Body of pancreas (tissue), 4 donors: ENCODE measurements around the gene POLR3E. TPM values are rescaled to one million over a fixed set of nuclear protein-coding genes. Genes with fewer than 3 reads are reported as not detected.

ENCODE experiments used
- ATAC-seq: fragments of 150-250 bp; one replicate; pipeline ENCODE4 v1.9.1; 2016
- DNase-seq, 4 donors: peaks; one replicate each; pipeline ENCODE4 v3.0.0-alpha.2; 2019
- H3K27ac ChIP-seq, 4 donors: fragments of 200-600 bp; sonication (generic); 1 replicate in 3 of 4; 2 replicates in 1 of 4; pipeline versions ENCODE4 v1.5.1 to v1.6.1; 2016 to 2019; ENCODE audit warnings: mild to moderate bottlenecking in 1 of 4, mixed read lengths in 1 of 4, moderate library complexity in 1 of 4
- H3K27me3 ChIP-seq, 2 donors: fragments of 200-600 bp; sonication (generic); one replicate each; pipeline ENCODE4 v1.6.0; 2016; ENCODE audit warnings: mild to moderate bottlenecking in 1 of 2
- H3K36me3 ChIP-seq, 2 donors: fragments of 200-600 bp; sonication (generic); replicated peaks in 1 of 2; 2 replicates each; pipeline ENCODE4 v1.5.1; 2016; ENCODE audit warnings: low read depth in 2 of 2; ENCODE audit not compliant: insufficient read depth in 1 of 2
- H3K4me1 ChIP-seq: fragments of 200-600 bp; sonication (generic); one replicate; pipeline ENCODE4 v1.6.0; 2016
- H3K4me3 ChIP-seq, 2 donors: fragments of 200-600 bp; sonication (generic); 1 replicate in 1 of 2; 2 replicates in 1 of 2; pipeline ENCODE4 v1.5.1; 2016 to 2019
- H3K9me3 ChIP-seq, 3 donors: fragments of 200-600 bp; sonication (generic); 1 replicate in 2 of 3; 2 replicates in 1 of 3; pipeline ENCODE4 v1.5.1; 2016
- POLR2A ChIP-seq, 3 donors: fragments of 450-650 bp; IDR thresholded peaks; one replicate each; pipeline ENCODE4 v1.6.1; 2016; ENCODE audit warnings: antibody characterized with exemption in 3 of 3, mild to moderate bottlenecking in 2 of 3
- WGBS, 2 donors: methylation state at CpG; one replicate each; pipeline ENCODE4 v1.1.5; 2017; 5-methylcytosine and 5-hydroxymethylcytosine counted together
- intact Hi-C: fragments of 100-400 bp; cut with DNase I; formaldehyde crosslinking; loops from one replicate; pipeline ENCODE4 v1.15.1; 2023
- total RNA-seq, 2 donors: library from RNA; depleted of rRNA; stranded (reverse); fragments of >200 nt; gene quantifications; one replicate each; pipeline ENCODE4 v1.1.0, GENCODE V29; 2016
- TF ChIP-seq, protein P1 (sequence below), 7 experiments: fragments of 450-650 bp in 4 of 7; fragments of 200-600 bp in 3 of 7; sonication (generic) in 3 of 7; IDR thresholded peaks; one replicate each; pipeline ENCODE4 v1.5.1; 2016 to 2019; ENCODE audit warnings: antibody characterized with exemption in 7 of 7

POLR3E gene
- total RNA-seq, 2 donors from 2014 or later, result 52.1 to 94.9 TPM

DNA sequence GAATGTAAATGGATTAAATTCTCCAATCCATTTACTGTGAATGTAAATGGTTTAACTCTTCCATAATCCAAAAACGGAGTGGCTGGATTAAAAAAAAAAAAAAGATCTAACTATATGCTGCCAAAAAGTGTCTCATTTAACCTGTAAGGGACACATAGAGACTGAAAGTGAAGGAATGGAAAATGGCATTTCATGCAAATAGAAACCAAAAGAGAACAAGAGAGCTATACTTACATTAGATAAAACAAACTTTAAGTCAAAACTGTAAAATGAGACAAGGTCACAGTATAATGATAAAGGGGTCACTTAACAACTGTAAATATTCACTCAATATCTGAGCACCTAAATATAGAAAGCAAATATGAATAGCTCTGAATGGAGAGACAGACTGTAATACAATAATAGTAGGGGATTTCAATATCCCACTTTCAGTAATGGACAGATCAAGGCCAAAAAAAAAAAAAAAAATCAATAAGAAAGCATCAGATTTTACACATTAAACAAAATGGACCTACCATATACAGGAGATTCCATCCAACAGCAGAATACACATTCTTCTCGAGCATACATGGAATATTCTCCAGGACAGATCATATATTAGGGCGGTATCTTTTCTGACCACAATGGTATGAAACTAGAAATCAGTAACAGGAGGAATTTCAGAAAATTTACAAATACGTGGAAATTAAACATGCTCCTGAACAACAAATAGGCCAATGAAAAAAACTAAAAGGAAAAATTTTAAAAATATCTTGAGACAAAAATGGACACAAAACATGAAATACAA, 40.8 kb downstream of the POLR3E start:
- WGBS, 2 donors, result 80 to 84% methylated on average over 4 of the region's 4 CpGs
- ATAC-seq, result no peak

DNA sequence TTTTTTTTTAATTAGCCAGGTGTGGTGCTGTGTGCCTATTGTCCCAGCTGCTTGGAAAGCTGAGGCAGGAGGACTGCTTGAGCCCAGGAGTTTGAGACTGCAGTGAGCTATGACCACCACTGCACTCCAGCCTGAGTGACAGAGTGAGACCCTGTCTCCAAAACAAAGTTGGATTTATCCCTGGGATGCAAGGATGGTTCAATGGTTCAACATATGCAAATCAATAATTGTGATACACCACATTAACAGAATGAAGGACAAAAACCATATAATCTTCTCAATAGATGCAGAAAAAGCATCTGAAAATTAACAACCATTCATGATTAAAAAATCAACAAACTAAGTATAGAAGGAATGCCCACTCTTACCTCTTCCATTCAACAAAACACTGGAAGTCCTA, 43.7 kb downstream of the POLR3E start:
- H3K9me3 ChIP-seq, result peaks cover 0 to 10% (median 0%) of the 10 kb centered on the region in 3 donors
- H3K36me3 ChIP-seq, result no peaks in the 10 kb centered on the region
- ATAC-seq (no peak), DNase-seq (no peak)
- no peak overlapping the region for H3K27ac ChIP-seq
- no peak for TF ChIP-seq POLR2A (IDR thresholded peaks at IDR 0.05)
- TF ChIP-seq, protein P1, sequence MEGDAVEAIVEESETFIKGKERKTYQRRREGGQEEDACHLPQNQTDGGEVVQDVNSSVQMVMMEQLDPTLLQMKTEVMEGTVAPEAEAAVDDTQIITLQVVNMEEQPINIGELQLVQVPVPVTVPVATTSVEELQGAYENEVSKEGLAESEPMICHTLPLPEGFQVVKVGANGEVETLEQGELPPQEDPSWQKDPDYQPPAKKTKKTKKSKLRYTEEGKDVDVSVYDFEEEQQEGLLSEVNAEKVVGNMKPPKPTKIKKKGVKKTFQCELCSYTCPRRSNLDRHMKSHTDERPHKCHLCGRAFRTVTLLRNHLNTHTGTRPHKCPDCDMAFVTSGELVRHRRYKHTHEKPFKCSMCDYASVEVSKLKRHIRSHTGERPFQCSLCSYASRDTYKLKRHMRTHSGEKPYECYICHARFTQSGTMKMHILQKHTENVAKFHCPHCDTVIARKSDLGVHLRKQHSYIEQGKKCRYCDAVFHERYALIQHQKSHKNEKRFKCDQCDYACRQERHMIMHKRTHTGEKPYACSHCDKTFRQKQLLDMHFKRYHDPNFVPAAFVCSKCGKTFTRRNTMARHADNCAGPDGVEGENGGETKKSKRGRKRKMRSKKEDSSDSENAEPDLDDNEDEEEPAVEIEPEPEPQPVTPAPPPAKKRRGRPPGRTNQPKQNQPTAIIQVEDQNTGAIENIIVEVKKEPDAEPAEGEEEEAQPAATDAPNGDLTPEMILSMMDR (IDR thresholded peaks at IDR 0.05), result no peak
- intact Hi-C loops, result no loop called here
- no peaks in the 10 kb centered on the region for H3K27me3 ChIP-seq
- H3K4me1 ChIP-seq, result no peaks in the 10 kb centered on the region
- H3K4me3 ChIP-seq, result no peak overlapping the region

More for the DNA sequence above, 40.8 kb downstream of the POLR3E start:
- Histone ChIP-seq H3K4me1 (no peaks in the 10 kb centered on the region), H3K36me3 (peaks cover 3 to 8% of the 10 kb centered on the region in 2 donors), H3K27me3 (no peaks in the 10 kb centered on the region), H3K9me3 (peaks cover 0 to 10% (median 0%) of the 10 kb centered on the region in 3 donors), H3K27ac (no peak overlapping the region), H3K4me3 (no peak overlapping the region)
- TF ChIP-seq, protein P1 (IDR thresholded peaks at IDR 0.05), result no peak
- TF ChIP-seq POLR2A (IDR thresholded peaks at IDR 0.05), result no peak
- intact Hi-C loops, result no loop called here
- DNase-seq, result no peak

DNA sequence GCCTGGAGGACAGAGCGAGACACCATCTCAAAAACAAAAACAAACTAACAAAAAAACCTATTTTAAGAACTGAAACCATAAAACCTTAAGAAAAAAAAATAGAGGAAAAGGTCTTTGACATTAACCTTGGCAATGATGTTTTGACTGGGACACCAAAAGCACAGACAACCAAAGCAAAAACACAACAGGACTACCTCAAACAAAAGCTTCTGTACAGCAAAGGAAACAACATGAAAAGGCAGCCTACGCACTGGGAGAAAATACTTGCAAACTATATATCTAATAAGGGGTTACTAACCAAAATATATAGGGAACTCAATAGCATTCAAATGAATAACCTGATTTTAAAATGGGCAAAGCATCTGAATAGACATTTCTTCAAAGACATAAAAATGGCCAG, 44.9 kb downstream of the POLR3E start:
- TF ChIP-seq, protein P1 (IDR thresholded peaks at IDR 0.05), result no peak
- no peak for TF ChIP-seq POLR2A (IDR thresholded peaks at IDR 0.05)
- Histone ChIP-seq H3K9me3 (peaks cover 0 to under 1% (median 0%) of the 10 kb centered on the region in 3 donors), H3K36me3 (peaks cover 0 to 7% of the 10 kb centered on the region in 2 donors), H3K4me1 (no peaks in the 10 kb centered on the region), H3K4me3 (no peak overlapping the region), H3K27ac (no peak overlapping the region), H3K27me3 (no peaks in the 10 kb centered on the region)
- ATAC-seq (no peak), DNase-seq (no peak)
- intact Hi-C loops, result no loop called here
- 95 to 100% methylated on average over 2 of the region's 2 CpGs for WGBS, 2 donors

DNA sequence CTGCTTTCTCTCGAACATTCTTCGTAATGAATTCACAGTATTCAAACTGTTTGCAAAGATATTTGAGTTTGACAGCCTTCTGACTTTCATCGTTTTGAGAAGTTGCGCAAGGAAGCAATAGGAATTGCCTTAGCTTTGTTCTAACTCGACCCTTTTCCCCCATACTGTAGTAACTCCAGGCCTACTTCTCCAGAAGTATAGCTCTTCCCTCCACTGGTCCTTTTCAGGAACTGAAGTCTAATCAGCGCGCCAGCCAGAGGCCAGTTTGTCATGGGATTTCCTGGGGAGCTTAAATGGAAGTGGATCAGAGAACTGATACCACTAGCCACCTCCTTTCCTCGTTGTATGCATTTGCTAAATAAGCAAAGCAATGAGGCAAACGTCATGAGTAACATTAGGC, 49.3 kb downstream of the POLR3E start:
- TF ChIP-seq, protein P1 (IDR thresholded peaks at IDR 0.05), result no peak
- no peak for TF ChIP-seq POLR2A (IDR thresholded peaks at IDR 0.05)
- Histone ChIP-seq H3K4me3 (no peak overlapping the region), H3K9me3 (no peaks in the 10 kb centered on the region), H3K27ac (no peak overlapping the region), H3K27me3 (no peaks in the 10 kb centered on the region), H3K36me3 (peaks cover 0 to 18% of the 10 kb centered on the region in 2 donors), H3K4me1 (no peaks in the 10 kb centered on the region)
- intact Hi-C loops, result no loop called here
- DNase-seq (no peak), ATAC-seq (no peak)
- WGBS, 2 donors, result 68 to 74% methylated on average over 9 of the region's 9 CpGs
